ENCODE results near the gene AP1S1.

AP1S1 gene

GRCh38 chr7:101156277-101156676, 2.0 kb downstream of the AP1S1 start:
- TF ChIP-seq CTCF (IDR thresholded peaks at IDR 0.05; ENCODE audit: low read length) (0 out of 2 replicates have a peak, but pooled peaks have one; percentile 3), EZH2phosphoT487 (IDR thresholded peaks at IDR 0.05; ENCODE audit: low read length) (no peak)
- Histone ChIP-seq H3K9me3 (replicated peaks; ENCODE audit: insufficient read depth, low read length) (no peaks in the 10 kb centered on the region), H3K9ac (ENCODE audit: low read length) (no peak overlapping the region), H3K27me3 (replicated peaks; ENCODE audit: insufficient read depth, low read length) (peaks cover 28% of the 10 kb centered on the region), H3K36me3 (replicated peaks; ENCODE audit: insufficient read depth, low read length) (no peaks in the 10 kb centered on the region), H4K20me1 (ENCODE audit: insufficient read depth, low read length) (no peaks in the 10 kb centered on the region), H2AFZ (ENCODE audit: low read length) (no peak overlapping the region), H3K9me2 (replicated peaks; ENCODE audit: insufficient read depth, low read length) (no peaks in the 10 kb centered on the region), H3F3A (ENCODE audit: insufficient read depth, low read length) (no peaks in the 10 kb centered on the region), H3K4me1 (ENCODE audit: low read length) (peaks cover 9% of the 10 kb centered on the region; the same call in 1 of the 2 replicates), H3K79me2 (ENCODE audit: low read length) (no peaks in the 10 kb centered on the region), H3K4me2 (ENCODE audit: low read depth, low read length) (no peak overlapping the region), H3K27ac (ENCODE audit: low read length) (no peak overlapping the region), H3K4me3 (ENCODE audit: low read length) (no peak overlapping the region)
- no peak for DNase-seq

DNA sequence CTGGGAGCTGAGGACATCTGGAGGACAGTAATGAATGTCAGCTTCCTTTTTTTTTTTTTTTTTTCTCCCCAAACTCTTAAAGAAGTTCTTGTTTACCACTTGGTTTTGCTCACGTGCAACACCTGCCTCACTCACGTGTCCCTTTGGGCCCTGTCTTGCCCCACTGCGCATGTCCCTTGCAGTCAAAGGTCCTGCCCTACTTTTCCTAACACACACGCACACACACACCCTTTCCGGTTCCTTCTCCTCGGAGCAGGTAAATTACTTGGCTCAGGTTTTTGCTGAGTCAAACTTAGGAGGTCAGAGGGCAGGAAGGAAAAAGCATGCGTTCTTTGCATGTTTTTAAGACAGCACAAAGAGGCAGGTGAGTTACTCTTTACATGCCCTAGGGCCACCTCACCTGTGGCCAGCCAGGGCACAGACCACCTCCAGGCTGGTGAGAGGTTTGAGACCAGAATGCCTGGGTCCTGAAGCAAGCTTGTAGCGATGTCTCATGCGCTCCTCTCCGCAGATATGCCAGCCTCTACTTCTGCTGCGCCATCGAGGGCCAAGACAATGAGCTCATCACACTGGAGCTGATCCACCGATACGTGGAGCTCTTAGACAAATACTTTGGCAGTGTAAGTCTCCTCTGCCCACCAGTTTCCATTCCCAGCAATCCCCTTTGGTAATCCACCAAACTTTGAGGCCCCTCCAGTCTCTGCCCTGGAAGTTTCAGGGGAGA, 2.8 kb downstream of the AP1S1 start:
- Histone ChIP-seq H3K9me2 (replicated peaks; ENCODE audit: insufficient read depth, low read length) (no peaks in the 10 kb centered on the region), H3K27ac (ENCODE audit: low read length) (no peak overlapping the region)

GRCh38 chr7:101159696-101160674, 5.7 kb downstream of the AP1S1 start:
- TF ChIP-seq EZH2 (optimal IDR thresholded peaks at IDR 0.05; ENCODE audit: low read depth, low read length) (no peak), EZH2phosphoT487 (IDR thresholded peaks at IDR 0.05; ENCODE audit: low read length) (no peak), CTCF (IDR thresholded peaks at IDR 0.05; ENCODE audit: low read length) (no peak)
- no peaks in the 10 kb centered on the region for H3F3A ChIP-seq (ENCODE audit: insufficient read depth, low read length)
- no peak for DNase-seq
- no peaks in the 10 kb centered on the region for H3K9me3 ChIP-seq (replicated peaks; ENCODE audit: insufficient read depth, low read length)
- H2AFZ ChIP-seq (ENCODE audit: low read length), result no peak overlapping the region
- no peak overlapping the region for H3K4me3 ChIP-seq (ENCODE audit: low read length)
- H3K27ac ChIP-seq (ENCODE audit: low read length), result no peak overlapping the region
- peaks cover 4% of the 10 kb centered on the region for H3K4me1 ChIP-seq (ENCODE audit: low read length)
- no peaks in the 10 kb centered on the region for H4K20me1 ChIP-seq (ENCODE audit: insufficient read depth, low read length)
- peaks cover 23% of the 10 kb centered on the region for H3K27me3 ChIP-seq (replicated peaks; ENCODE audit: insufficient read depth, low read length)
- H3K9me2 ChIP-seq (replicated peaks; ENCODE audit: insufficient read depth, low read length), result no peaks in the 10 kb centered on the region
- H3K9ac ChIP-seq (ENCODE audit: low read length), result no peak overlapping the region
- H3K36me3 ChIP-seq (replicated peaks; ENCODE audit: insufficient read depth, low read length), result no peaks in the 10 kb centered on the region
- no peak overlapping the region for H3K4me2 ChIP-seq (ENCODE audit: low read depth, low read length)
- H3K79me2 ChIP-seq (ENCODE audit: low read length), result no peaks in the 10 kb centered on the region

More for the DNA sequence above, 2.8 kb downstream of the AP1S1 start:
- Histone ChIP-seq H3K9me3 (replicated peaks; ENCODE audit: insufficient read depth, low read length) (no peaks in the 10 kb centered on the region), H3K4me1 (ENCODE audit: low read length) (peaks cover 9% of the 10 kb centered on the region; the same call in 1 of the 2 replicates), H3K79me2 (ENCODE audit: low read length) (no peaks in the 10 kb centered on the region), H3K9ac (ENCODE audit: low read length) (no peak overlapping the region), H4K20me1 (ENCODE audit: insufficient read depth, low read length) (no peaks in the 10 kb centered on the region), H3K4me2 (ENCODE audit: low read depth, low read length) (no peak overlapping the region), H3F3A (ENCODE audit: insufficient read depth, low read length) (no peaks in the 10 kb centered on the region), H3K27me3 (replicated peaks; ENCODE audit: insufficient read depth, low read length) (peaks cover 21% of the 10 kb centered on the region), H3K4me3 (ENCODE audit: low read length) (no peak overlapping the region), H3K36me3 (replicated peaks; ENCODE audit: insufficient read depth, low read length) (no peaks in the 10 kb centered on the region), H2AFZ (ENCODE audit: low read length) (no peak overlapping the region)
- no peak for TF ChIP-seq EZH2 (optimal IDR thresholded peaks at IDR 0.05; ENCODE audit: low read depth, low read length)
- TF ChIP-seq EZH2phosphoT487 (IDR thresholded peaks at IDR 0.05; ENCODE audit: low read length), result no peak
- no peak for TF ChIP-seq CTCF (IDR thresholded peaks at IDR 0.05; ENCODE audit: low read length)
- no peak for DNase-seq
